SH-SY5Y (cell line): Measurements from ENCODE around the gene CDCA8.

Experiments used
- GATA2 ChIP-seq: IDR thresholded peaks from 2 replicates; pipeline ENCODE4 v1.6.1; 2011; ENCODE audit warnings: mild to moderate bottlenecking, low read depth, low read length
- GATA3 ChIP-seq: IDR thresholded peaks from 2 replicates; pipeline ENCODE4 v1.6.1; 2011; ENCODE audit warnings: low read depth, mild to moderate bottlenecking, low read length, moderate library complexity

DNA sequence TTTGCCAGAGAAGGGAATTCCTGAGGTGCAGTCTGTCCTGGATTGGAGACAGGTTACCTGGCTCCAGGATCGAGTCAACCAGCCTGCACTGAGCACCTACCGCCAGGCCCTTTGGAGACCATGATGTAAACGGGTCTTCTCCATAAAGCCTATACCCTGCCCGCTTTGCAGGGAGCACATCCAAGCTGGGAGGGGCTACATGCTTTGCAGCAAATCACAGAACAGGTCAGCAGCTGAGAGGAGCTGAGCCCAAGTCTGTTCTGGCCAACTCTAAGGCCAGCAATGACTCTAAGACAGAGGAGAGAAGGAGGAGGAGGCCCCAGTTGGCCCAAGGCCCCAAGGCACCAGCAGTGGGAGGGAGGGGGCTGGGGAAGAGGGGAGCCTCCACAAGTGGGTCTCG is 42.1 kb upstream of the CDCA8 start:
- no peak for TF ChIP-seq GATA3
- TF ChIP-seq GATA2: no peak
